22Rv1 (cell line): ENCODE data around the gene INO80.
"Not testable (repeated sequence)": the region's sequence is repeated elsewhere in the genome, so short reads cannot be mapped to it uniquely, and the experiment has no call there.

Experiments
- H3K27ac ChIP-seq: fragments of 450-650 bp; 2 replicates; pipeline ENCODE4 v1.5.1; 2017
- CTCF ChIP-seq: fragments of 450-650 bp; IDR thresholded peaks from 2 replicates; pipeline ENCODE4 v1.5.1; 2017; ENCODE audit warnings: mild to moderate bottlenecking
- ZFX ChIP-seq: fragments of 450-650 bp; IDR thresholded peaks from 2 replicates; pipeline ENCODE4 v1.6.1; 2017; ENCODE audit warnings: antibody characterized with exemption, borderline replicate concordance

Gene INO80

GRCh38 chr15:41080144-41080543 is 35.9 kb downstream of the INO80 start:
- TF ChIP-seq ZFX (no peak), CTCF (no peak)

GRCh38 chr15:41079717-41080116 is 36.4 kb downstream of the INO80 start:
- H3K27ac ChIP-seq, result no peak overlapping the region
- no peak for TF ChIP-seq ZFX
- no peak for TF ChIP-seq CTCF

More at GRCh38 chr15:41080144-41080543, 35.9 kb downstream of the INO80 start:
- H3K27ac ChIP-seq, result no peak overlapping the region

- not testable (repeated sequence) for H3K27ac ChIP-seq
Observed at GRCh38 chr15:41078879-41079278, 37.2 kb downstream of the INO80 start.

- TF ChIP-seq ZFX, result no peak
- no peak overlapping the region for H3K27ac ChIP-seq
Observed at GRCh38 chr15:41078125-41078524, 38.0 kb downstream of the INO80 start.

- H3K27ac ChIP-seq, result no peak overlapping the region
- TF ChIP-seq CTCF, result no peak
- no peak for TF ChIP-seq ZFX
Observed at GRCh38 chr15:41073028-41073427, 43.1 kb downstream of the INO80 start.

- TF ChIP-seq CTCF, result no peak
- no peak for TF ChIP-seq ZFX
- H3K27ac ChIP-seq, result no peak overlapping the region
Observed at GRCh38 chr15:41072013-41072412, 44.1 kb downstream of the INO80 start.

GRCh38 chr15:41066516-41066915 is 49.6 kb downstream of the INO80 start:
- TF ChIP-seq ZFX (no peak), CTCF (no peak)
- no peak overlapping the region for H3K27ac ChIP-seq

GRCh38 chr15:41061667-41062066 is 54.4 kb downstream of the INO80 start:
- no peak for TF ChIP-seq CTCF
- no peak for TF ChIP-seq ZFX

GRCh38 chr15:41060505-41060904 is 55.6 kb downstream of the INO80 start:
- TF ChIP-seq CTCF (no peak), ZFX (no peak)
- no peak overlapping the region for H3K27ac ChIP-seq

More at GRCh38 chr15:41061667-41062066, 54.4 kb downstream of the INO80 start:
- H3K27ac ChIP-seq, result no peak overlapping the region
